HEK293T (cell line): ENCODE results near the gene NOB1.

Source experiments
- ARNT ChIP-seq: fragments of 450-650 bp; IDR thresholded peaks from 2 replicates; pipeline ENCODE4 v1.6.1; 2017; ENCODE audit warnings: mild to moderate bottlenecking
- BHLHE40 ChIP-seq: fragments of 450-650 bp; IDR thresholded peaks from 2 replicates; pipeline ENCODE4 v1.6.1; 2016; ENCODE audit warnings: mild to moderate bottlenecking, moderate library complexity, borderline replicate concordance
- CTBP1 ChIP-seq: fragments of 450-650 bp; IDR thresholded peaks from 2 replicates; pipeline ENCODE4 v1.6.1; 2016; ENCODE audit warnings: borderline replicate concordance
- ELF4 ChIP-seq: fragments of 450-650 bp; IDR thresholded peaks from 2 replicates; pipeline ENCODE4 v1.6.1; 2017; ENCODE audit warnings: antibody characterized with exemption
- FOXM1 ChIP-seq: fragments of 450-650 bp; IDR thresholded peaks from 2 replicates; pipeline ENCODE4 v1.6.1; 2017; ENCODE audit warnings: mild to moderate bottlenecking, borderline replicate concordance
- HDGF ChIP-seq: fragments of 450-650 bp; IDR thresholded peaks from 2 replicates; pipeline ENCODE4 v1.6.1; 2017; ENCODE audit warnings: antibody characterized with exemption, borderline replicate concordance
- L3MBTL2 ChIP-seq: fragments of 450-650 bp; conservative IDR thresholded peaks from 2 replicates; pipeline ENCODE4 v1.6.1; 2016; ENCODE audit warnings: mild to moderate bottlenecking
- SP1 ChIP-seq: fragments of 450-650 bp; IDR thresholded peaks from 2 replicates; pipeline ENCODE4 v1.6.1; 2017
- SUZ12 ChIP-seq: fragments of 450-650 bp; IDR thresholded peaks from 2 replicates; pipeline ENCODE4 v1.6.1; 2016; ENCODE audit warnings: mild to moderate bottlenecking
- ZNF384 ChIP-seq: fragments of 450-650 bp; IDR thresholded peaks from 2 replicates; pipeline ENCODE4 v1.6.1; 2016

DNA sequence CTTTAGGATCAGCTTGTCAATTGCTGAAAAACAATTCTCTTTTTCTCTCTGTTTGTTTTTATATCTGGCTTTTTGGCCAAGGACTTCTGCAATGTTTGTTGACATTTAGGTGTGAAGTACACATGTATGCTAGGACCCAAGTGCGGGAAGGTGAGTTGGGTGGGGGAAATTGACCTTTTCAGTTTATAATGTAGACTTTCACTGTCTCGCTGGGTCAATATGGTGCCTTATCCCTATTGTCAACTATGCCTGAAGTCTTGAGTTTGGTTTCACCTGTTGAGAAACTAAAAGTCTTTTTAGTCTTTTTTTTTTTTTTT is 16.9 kb upstream of the NOB1 start:
- TF ChIP-seq ARNT (no peak), SUZ12 (no peak), HDGF (no peak), SP1 (no peak), ELF4 (no peak), L3MBTL2 (no peak), ZNF384 (no peak), BHLHE40 (no peak), FOXM1 (no peak), CTBP1 (no peak)
